Kidney tubule cell (primary cell): Measurements from ENCODE around the gene PPARA.
"Not testable (repeated sequence)": the region's sequence is repeated elsewhere in the genome, so short reads cannot be mapped to it uniquely, and the experiment has no call there.

Experiments used
- DNase-seq: peaks from one replicate; pipeline ENCODE4 v3.0.0-alpha.2; 2018; ENCODE audit warnings: low spot score

The PPARA gene

DNA sequence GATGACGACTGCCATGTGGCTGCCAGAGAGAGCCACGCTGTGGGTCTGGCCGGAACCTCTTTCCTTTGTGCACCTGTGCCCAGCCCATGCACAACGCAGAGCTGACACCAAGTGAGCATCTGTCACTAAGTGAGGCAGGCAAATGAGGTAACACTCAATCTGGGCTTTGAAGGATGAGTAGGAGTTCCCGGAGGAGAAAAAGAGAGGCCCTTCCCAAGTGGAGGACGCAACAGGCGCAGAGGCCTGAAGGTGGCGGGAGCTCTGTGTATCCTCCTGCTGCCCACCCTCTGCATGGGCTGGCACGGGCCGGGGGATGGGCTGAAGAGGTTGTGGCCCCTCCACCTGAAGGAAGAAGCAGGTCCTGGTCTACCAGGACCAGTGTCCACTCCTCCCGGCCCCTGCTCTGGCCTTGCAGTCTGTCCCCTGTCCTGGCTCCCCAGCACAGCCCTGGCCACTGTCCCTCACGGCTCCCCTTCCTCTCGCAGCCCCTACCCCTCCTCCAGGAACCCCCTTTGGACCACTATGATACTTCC, 23.4 kb upstream of the PPARA start:
- no peak for DNase-seq

DNA sequence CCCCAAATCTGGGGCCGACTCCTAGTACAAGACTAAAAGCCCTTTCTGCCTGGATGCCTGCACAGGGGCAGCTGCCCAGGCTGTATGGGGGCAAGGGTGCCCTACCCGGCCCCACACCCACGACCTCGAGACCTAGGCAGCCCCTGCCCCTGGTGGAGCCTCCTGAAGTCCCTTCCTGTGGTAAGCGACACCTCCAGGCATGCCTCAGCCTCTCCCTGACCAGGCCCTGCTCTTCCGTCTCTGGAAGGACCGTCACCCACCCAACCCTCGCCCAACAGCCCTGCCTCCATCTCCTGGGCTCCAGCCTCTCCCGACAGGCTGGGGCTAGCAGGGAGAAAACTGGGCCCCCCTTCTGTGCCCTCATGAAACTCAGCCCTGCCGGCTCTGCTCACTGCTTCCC, 22.8 kb upstream of the PPARA start:
- DNase-seq: no peak

- no peak for DNase-seq
These were observed 21.7 kb upstream of the PPARA start for GRCh38 chr22:46128606-46129005.

DNA sequence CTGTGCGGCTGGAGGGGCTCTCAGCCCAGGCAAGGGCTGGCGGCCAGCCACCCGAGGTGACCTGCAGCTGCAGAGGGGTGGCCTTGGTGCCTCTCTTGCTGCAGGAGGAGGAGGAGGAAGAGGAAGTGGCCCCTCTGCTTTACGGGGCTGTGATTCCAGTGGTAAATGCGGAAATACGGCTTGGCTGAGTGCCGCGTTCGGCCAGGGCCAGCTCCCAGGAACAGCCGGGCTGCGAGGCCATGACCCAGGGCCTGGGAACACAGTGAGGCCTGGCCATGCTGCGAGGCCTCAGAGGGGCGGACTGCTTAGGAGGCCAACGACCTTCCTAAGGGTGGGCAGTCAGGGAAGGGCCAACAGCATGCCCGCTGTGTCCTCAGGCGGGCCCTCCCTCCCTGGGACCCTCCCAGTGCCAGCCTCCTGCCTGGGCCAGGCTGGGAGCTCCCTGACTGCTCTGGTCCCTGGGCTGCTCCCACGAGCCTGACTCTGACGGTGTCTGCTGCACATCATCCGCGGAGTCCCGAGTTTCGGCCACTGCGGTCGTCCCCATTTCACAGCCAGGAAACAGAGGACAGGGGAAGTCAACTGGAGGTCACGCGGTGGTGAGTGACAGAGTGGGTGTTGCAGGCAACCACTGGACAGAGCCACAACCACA, 20.8 kb upstream of the PPARA start:
- no peak for DNase-seq

DNA sequence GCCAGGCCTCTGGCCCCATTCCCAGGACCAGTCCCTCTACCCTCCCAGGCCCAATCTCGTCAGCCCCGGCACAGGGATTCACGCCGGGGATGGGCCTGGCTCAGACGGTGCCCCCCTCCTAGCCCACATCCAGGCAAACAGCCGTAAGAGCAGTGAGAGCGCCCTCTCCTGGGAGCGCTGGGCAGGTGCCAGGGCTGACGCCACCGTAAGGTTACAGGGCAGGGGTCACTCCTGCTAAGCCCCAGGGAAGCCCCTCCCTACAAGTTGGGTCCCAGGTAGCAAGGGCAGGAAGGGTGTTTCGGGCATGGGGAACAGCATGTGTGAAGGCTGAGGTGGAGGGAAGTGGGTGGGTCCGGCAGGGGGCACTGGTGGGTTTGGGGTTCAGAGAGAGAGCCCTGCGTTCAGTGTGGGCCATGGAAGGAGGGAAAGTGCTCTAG, 19.2 kb upstream of the PPARA start:
- DNase-seq: no peak

DNA sequence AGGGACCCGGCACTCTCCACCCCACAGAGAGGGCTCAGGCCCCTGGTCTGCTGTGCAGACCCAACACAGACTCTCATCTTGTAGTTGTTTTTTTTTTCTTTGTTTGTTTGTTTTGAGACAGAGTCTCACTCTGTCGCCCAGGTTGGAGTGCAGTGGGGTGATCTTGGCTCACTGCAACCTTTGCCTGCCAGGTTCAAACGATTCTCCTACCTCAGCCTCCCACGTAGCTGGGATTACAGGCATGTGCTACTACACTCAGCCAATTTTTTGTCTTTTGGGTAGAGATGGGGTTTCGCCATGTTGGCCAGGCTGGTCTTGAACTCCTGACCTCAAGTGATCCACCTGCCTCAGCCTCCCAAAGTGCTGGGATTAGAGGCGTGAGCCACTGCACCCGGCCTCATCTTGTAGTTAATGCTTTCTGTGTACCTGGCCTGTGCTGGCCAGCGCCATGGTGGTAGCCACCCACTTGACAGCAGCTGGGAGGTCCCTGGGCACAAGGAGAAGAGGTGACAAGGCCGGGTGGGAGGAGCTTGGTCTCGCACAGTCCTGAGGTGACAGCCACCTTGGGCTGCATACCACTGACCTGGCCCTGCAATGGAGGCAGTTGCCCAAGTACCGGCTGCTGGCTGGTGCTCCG, 18.0 kb upstream of the PPARA start:
- not testable (repeated sequence) for DNase-seq

- no peak for DNase-seq
These were observed 17.3 kb upstream of the PPARA start for GRCh38 chr22:46132830-46133587.

GRCh38 chr22:46133588-46133855, 16.8 kb upstream of the PPARA start:
- DNase-seq: no peak

DNA sequence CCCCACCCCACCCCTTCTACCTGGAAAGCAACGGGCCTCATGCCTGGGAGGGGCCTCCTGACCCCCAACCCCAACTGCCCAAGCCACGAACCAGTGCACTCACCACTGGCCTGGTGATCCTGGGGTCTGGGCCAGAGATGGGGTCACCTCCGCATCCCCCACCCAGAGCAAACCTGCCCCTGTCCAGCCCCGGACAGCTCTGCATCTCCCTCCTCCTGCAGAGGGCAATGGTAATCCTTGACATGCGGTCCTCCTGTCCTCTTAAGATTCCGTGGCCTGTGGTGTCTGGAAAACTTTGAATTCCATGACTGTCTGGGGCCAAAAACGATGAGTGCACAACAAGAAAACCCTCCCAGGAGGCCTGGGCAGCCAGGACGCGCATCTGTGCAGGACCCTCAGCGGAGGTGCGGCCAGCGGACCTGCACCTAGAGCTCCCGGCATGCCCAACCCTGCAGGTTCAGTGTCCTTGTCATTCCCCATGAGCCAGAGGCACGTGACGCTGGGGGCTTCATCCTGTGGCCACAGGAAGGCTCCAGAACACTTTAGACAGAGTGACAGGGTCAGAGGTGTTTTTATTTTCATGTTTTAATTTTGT, 16.1 kb upstream of the PPARA start:
- no peak for DNase-seq

- DNase-seq: no peak
These were observed 14.5 kb upstream of the PPARA start for GRCh38 chr22:46135611-46136485.

DNA sequence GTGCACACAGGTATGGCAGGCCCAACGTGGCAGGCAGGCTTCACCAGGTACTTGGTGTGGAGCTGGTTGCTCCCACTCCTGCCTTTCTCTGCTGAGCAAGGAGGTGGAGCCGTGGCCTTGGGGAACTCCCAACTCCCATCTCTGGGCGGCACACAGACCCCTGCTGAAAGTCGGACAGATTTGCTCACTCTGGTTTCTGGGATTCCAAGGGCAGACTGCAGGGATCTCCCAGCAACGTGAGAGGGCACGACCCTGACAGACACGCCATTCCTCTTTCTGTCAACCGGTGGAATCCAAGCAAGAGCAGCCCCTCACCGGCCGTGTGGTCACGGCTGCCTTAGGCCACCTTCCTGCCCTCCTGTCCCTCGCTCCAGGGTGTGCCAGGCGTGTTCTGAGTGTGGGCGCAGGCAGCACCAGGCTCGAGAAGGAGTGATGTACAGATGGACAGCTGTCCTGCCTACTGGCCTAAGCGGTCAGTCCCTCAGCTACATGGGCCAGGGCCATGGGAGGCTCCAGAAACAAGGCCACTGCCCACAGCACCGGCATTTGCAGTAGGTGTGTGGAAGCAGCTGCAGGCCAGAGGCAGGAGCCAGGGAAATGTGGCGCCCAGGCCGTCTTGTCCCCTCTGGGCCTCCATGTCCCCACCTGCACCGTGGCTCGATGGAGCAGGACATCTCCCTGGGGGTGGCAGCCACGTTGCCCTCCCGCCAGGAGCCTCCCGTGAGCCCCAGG, 13.7 kb upstream of the PPARA start:
- no peak for DNase-seq

DNA sequence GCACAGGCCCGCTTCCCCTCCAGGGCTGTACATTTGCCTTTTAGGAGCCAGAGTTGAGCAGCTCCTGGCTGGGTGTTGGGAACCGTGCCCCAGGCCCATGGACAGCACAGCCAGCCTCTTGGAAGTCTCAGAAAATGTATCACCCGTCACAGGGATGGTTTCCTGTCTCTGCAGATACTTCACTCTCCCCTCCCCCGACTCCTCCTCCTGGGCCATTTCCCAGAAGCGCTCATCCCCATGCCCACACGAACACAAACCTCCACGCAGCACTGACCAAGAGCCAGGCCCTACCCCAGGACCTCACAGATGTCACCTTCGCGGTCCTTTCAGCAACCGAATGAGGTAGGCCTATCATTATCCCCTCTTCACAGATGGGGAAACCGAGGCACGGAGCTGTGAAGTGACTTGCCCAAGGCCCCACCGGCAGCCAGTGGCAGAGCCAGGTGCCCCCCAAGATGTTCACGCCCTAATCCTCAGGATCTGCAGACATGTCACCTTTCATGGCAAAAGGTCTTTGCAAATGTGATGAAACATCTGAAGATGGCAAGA, 13.0 kb upstream of the PPARA start:
- DNase-seq: no peak

GRCh38 chr22:46138058-46138797, 12.1 kb upstream of the PPARA start:
- DNase-seq: no peak

GRCh38 chr22:46139417-46139816, 10.9 kb upstream of the PPARA start:
- DNase-seq: not testable (repeated sequence)

DNA sequence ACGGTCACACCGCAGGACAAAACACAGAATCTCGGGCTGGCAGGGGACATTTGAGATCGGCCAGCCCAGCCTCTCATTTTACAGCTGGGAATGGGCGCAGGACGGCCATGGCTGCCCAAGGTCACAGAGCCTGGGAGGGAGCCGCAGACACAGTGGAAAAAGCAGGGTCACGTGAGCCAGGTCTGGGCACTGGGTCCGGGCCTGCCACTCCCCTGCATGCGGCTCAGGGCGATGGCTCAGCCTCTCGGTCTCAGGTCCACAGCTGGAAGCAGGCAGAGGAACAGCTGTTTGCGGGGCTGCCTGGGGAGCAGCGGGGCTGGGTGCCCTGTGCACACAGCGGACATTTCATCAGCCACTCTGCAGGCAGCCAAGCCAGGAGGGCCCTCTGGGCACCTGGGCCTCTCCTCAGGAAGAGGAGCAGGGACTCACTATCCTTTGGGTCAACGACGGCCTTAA, 10.4 kb upstream of the PPARA start:
- no peak for DNase-seq

DNA sequence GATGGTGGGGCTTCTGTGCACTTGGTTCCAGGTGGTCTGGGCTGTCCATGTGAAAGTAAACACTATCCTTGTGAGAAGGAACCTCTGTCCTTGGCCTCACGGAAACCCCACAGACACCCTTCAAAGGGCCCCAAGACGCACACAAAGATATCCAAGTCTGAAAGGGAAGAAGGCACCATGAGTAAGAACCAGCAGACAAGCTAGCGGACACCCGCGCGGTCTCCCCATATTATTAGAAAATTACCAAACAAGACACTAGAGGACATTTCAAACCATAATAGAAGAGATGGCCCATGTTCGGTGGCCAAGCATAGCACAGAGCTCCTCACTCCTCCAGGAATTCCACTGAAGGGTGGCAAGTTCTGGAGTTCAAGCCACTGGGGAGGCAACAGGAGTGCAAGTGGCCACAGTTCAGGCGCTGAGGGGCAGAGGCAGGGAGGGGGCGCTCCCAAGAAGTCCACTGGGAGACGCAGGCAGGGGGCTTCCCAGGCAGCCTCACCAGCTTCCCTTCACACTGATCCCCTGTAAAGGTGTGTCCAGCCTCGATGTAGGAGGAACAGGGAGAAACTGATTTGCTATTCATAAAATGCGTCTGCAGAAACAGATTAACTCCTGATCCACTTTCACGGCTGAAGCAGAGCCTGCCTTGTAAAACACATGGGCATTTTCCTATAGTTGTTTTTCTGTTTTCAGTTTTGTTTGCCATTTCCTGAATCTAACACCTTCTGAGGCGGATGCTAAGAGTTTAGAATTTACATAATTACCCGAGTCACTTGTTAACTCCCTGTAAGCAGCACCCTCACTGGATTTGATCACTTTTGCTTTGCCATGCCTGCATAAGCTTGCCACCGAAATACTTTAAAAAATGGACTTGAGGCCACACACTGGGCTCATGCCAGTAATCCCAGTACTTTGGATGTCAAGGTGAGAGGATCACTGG, 9.1 kb upstream of the PPARA start:
- DNase-seq: no peak

DNA sequence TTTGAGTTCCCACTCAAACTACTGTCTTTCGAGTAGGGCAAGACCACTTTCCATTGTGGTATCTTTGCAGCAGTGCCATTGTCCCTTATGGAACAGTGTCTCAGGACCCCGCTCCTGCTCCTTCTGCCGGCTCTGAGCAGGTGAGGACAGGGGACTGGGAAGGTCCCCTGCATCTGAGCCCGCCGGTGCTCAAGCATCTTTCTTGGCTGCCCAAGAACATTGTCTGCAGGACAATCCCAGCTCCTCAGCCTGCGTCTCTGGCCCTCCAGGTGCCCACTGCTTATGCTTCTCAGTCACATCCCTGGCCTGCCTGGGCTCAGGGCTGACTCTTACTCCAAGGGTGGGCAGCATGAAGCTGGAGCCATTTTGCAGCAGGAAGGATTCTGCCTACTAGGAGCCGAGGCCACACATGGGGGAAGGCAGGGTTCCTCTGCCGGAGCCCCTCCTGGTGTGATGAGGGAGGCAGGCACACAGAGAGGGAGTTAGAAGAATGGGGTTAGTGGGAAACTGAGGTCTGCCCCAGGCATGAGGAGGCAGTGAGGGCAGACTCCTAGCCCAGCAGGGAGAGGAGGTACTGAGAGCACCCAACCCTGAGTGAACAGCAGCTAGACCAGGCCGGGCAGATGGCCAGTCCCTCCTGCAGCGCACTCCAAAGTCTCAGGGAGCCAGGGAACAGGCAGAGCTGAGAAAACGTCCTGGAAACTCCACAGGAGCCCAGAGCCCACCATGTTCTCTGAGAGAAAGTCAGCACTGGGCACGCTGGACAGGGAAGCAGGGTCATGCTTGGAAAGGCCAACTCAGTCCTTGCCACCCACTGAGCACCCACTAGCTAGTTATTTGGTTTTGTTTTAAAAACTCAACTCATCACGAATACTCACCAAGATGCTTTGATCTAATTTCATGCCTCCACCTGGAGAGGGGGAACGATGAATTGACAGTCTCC, 7.5 kb upstream of the PPARA start:
- no peak for DNase-seq
